ENCODE data around the gene TMED7. TPM values are rescaled to one million over a fixed set of nuclear protein-coding genes. Genes with fewer than 3 reads are reported as not detected.

Gene TMED7
- total and polyA plus RNA-seq, 2 of the 8 experiments (the other 6 are each of a cell fraction or from before 2014, with no cell fraction given): 43.8 to 75.2 TPM

GRCh38 chr5:115585265-115585664 lies 40.6 kb downstream of the TMED7 start (continued):
- TF ChIP-seq, protein P1, sequence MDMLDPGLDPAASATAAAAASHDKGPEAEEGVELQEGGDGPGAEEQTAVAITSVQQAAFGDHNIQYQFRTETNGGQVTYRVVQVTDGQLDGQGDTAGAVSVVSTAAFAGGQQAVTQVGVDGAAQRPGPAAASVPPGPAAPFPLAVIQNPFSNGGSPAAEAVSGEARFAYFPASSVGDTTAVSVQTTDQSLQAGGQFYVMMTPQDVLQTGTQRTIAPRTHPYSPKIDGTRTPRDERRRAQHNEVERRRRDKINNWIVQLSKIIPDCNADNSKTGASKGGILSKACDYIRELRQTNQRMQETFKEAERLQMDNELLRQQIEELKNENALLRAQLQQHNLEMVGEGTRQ (IDR thresholded peaks at IDR 0.05; ENCODE audit: low read length): no peak
- TF ChIP-seq, protein P2, sequence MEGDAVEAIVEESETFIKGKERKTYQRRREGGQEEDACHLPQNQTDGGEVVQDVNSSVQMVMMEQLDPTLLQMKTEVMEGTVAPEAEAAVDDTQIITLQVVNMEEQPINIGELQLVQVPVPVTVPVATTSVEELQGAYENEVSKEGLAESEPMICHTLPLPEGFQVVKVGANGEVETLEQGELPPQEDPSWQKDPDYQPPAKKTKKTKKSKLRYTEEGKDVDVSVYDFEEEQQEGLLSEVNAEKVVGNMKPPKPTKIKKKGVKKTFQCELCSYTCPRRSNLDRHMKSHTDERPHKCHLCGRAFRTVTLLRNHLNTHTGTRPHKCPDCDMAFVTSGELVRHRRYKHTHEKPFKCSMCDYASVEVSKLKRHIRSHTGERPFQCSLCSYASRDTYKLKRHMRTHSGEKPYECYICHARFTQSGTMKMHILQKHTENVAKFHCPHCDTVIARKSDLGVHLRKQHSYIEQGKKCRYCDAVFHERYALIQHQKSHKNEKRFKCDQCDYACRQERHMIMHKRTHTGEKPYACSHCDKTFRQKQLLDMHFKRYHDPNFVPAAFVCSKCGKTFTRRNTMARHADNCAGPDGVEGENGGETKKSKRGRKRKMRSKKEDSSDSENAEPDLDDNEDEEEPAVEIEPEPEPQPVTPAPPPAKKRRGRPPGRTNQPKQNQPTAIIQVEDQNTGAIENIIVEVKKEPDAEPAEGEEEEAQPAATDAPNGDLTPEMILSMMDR (IDR thresholded peaks at IDR 0.05; ENCODE audit: control extremely low read depth in 1 of 3, insufficient read depth in 1 of 3, low read depth in 1 of 3, low read length in 3 of 3): no peak
- TF ChIP-seq EZH2 (IDR thresholded peaks at IDR 0.05; ENCODE audit: low read depth, low read length, severe bottlenecking) (no peak), CEBPB (IDR thresholded peaks at IDR 0.05; ENCODE audit: low read depth, low read length) (no peak), CREB1 (IDR thresholded peaks at IDR 0.05) (no peak)
- TF ChIP-seq, protein P3, sequence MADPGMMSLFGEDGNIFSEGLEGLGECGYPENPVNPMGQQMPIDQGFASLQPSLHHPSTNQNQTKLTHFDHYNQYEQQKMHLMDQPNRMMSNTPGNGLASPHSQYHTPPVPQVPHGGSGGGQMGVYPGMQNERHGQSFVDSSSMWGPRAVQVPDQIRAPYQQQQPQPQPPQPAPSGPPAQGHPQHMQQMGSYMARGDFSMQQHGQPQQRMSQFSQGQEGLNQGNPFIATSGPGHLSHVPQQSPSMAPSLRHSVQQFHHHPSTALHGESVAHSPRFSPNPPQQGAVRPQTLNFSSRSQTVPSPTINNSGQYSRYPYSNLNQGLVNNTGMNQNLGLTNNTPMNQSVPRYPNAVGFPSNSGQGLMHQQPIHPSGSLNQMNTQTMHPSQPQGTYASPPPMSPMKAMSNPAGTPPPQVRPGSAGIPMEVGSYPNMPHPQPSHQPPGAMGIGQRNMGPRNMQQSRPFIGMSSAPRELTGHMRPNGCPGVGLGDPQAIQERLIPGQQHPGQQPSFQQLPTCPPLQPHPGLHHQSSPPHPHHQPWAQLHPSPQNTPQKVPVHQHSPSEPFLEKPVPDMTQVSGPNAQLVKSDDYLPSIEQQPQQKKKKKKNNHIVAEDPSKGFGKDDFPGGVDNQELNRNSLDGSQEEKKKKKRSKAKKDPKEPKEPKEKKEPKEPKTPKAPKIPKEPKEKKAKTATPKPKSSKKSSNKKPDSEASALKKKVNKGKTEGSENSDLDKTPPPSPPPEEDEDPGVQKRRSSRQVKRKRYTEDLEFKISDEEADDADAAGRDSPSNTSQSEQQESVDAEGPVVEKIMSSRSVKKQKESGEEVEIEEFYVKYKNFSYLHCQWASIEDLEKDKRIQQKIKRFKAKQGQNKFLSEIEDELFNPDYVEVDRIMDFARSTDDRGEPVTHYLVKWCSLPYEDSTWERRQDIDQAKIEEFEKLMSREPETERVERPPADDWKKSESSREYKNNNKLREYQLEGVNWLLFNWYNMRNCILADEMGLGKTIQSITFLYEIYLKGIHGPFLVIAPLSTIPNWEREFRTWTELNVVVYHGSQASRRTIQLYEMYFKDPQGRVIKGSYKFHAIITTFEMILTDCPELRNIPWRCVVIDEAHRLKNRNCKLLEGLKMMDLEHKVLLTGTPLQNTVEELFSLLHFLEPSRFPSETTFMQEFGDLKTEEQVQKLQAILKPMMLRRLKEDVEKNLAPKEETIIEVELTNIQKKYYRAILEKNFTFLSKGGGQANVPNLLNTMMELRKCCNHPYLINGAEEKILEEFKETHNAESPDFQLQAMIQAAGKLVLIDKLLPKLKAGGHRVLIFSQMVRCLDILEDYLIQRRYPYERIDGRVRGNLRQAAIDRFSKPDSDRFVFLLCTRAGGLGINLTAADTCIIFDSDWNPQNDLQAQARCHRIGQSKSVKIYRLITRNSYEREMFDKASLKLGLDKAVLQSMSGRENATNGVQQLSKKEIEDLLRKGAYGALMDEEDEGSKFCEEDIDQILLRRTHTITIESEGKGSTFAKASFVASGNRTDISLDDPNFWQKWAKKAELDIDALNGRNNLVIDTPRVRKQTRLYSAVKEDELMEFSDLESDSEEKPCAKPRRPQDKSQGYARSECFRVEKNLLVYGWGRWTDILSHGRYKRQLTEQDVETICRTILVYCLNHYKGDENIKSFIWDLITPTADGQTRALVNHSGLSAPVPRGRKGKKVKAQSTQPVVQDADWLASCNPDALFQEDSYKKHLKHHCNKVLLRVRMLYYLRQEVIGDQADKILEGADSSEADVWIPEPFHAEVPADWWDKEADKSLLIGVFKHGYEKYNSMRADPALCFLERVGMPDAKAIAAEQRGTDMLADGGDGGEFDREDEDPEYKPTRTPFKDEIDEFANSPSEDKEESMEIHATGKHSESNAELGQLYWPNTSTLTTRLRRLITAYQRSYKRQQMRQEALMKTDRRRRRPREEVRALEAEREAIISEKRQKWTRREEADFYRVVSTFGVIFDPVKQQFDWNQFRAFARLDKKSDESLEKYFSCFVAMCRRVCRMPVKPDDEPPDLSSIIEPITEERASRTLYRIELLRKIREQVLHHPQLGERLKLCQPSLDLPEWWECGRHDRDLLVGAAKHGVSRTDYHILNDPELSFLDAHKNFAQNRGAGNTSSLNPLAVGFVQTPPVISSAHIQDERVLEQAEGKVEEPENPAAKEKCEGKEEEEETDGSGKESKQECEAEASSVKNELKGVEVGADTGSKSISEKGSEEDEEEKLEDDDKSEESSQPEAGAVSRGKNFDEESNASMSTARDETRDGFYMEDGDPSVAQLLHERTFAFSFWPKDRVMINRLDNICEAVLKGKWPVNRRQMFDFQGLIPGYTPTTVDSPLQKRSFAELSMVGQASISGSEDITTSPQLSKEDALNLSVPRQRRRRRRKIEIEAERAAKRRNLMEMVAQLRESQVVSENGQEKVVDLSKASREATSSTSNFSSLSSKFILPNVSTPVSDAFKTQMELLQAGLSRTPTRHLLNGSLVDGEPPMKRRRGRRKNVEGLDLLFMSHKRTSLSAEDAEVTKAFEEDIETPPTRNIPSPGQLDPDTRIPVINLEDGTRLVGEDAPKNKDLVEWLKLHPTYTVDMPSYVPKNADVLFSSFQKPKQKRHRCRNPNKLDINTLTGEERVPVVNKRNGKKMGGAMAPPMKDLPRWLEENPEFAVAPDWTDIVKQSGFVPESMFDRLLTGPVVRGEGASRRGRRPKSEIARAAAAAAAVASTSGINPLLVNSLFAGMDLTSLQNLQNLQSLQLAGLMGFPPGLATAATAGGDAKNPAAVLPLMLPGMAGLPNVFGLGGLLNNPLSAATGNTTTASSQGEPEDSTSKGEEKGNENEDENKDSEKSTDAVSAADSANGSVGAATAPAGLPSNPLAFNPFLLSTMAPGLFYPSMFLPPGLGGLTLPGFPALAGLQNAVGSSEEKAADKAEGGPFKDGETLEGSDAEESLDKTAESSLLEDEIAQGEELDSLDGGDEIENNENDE (IDR thresholded peaks at IDR 0.05; ENCODE audit: insufficient replicate concordance, low read length): no peak
